DND-41 (cell line): Measurements from ENCODE around the gene CACNB4.
"Not testable (repeated sequence)": the region's sequence is repeated elsewhere in the genome, so short reads cannot be mapped to it uniquely, and the experiment has no call there.

Experiments
- ATAC-seq: fragments of 200-7000 bp; cut with Tn5 transposase; 3 replicates; pipeline ENCODE4 v1.9.1; 2021; ENCODE audit warnings: low read depth; ENCODE audit not compliant: insufficient read depth
- DNase-seq: peaks from one replicate; pipeline ENCODE4 v3.0.0-alpha.2; 2020
- H2AFZ ChIP-seq: 2 replicates; pipeline ENCODE4 v1.6.0; 2012; ENCODE audit warnings: low read depth, low read length
- H3K27ac ChIP-seq: 2 replicates; pipeline ENCODE4 v1.5.1; 2012; ENCODE audit warnings: low read length, inconsistent platforms
- H3K27me3 ChIP-seq: fragments of 200-600 bp; sonication (generic); 2 replicates; pipeline ENCODE4 v1.6.0; 2012; ENCODE audit warnings: low read length, mild to moderate bottlenecking, inconsistent platforms; ENCODE audit not compliant: insufficient read depth, poor library complexity
- H3K36me3 ChIP-seq: 2 replicates; pipeline ENCODE4 v1.5.1; 2012; ENCODE audit warnings: low read length, inconsistent platforms; ENCODE audit not compliant: insufficient read depth
- H3K4me1 ChIP-seq: 2 replicates; pipeline ENCODE4 v1.5.1; 2012; ENCODE audit warnings: mild to moderate bottlenecking, low read length; ENCODE audit not compliant: insufficient read depth
- H3K4me2 ChIP-seq: 2 replicates; pipeline ENCODE4 v1.6.0; 2012; ENCODE audit warnings: mild to moderate bottlenecking, moderate library complexity, low read length, inconsistent platforms; ENCODE audit not compliant: insufficient read depth
- H3K4me3 ChIP-seq, 2 experiments: fragments of 200-600 bp in 1 of 2; shearing (Covaris generic) in 1 of 2; 2 replicates each; pipeline ENCODE4 v1.5.1; 2012 to 2016; ENCODE audit warnings: inconsistent platforms in 2 of 2, low read length in 2 of 2, mild to moderate bottlenecking in 2 of 2, low read depth in 1 of 2, moderate library complexity in 1 of 2
- H3K79me2 ChIP-seq: 2 replicates; pipeline ENCODE4 v1.6.0; 2012; ENCODE audit warnings: low read length, inconsistent platforms; ENCODE audit not compliant: insufficient read depth
- H3K9ac ChIP-seq: 2 replicates; pipeline ENCODE4 v1.6.0; 2012; ENCODE audit warnings: low read depth, mild to moderate bottlenecking, inconsistent platforms, low read length, moderate library complexity
- H3K9me3 ChIP-seq: 2 replicates; pipeline ENCODE4 v1.5.1; 2012; ENCODE audit warnings: low read length, moderate library complexity, mild to moderate bottlenecking, inconsistent platforms; ENCODE audit not compliant: insufficient read depth, severe bottlenecking
- H4K20me1 ChIP-seq: 2 replicates; pipeline ENCODE4 v1.6.0; 2012; ENCODE audit warnings: low read length; ENCODE audit not compliant: insufficient read depth
- CTCF ChIP-seq: IDR thresholded peaks from 2 replicates; pipeline ENCODE4 v1.5.1; 2012; ENCODE audit warnings: borderline replicate concordance, low read length, moderate library complexity, mild to moderate bottlenecking; ENCODE audit not compliant: poor library complexity, severe bottlenecking; ENCODE audit errors: extremely low read depth
- EZH2 ChIP-seq: IDR thresholded peaks from 3 replicates; pipeline ENCODE4 v1.6.1; 2012; ENCODE audit warnings: borderline replicate concordance, low read depth, mild to moderate bottlenecking, moderate library complexity, low read length, inconsistent platforms; ENCODE audit not compliant: severe bottlenecking

CACNB4 gene

GRCh38 chr2:151919786-151920185 lies 179.1 kb downstream of the CACNB4 start:
- Histone ChIP-seq H3K4me1 (no peaks in the 10 kb centered on the region), H3K9ac (no peak overlapping the region), H3K9me3 (no peaks in the 10 kb centered on the region), H3K4me3 (no peak overlapping the region), H2AFZ (no peak overlapping the region), H3K27ac (no peak overlapping the region), H3K36me3 (no peaks in the 10 kb centered on the region), H4K20me1 (no peaks in the 10 kb centered on the region), H3K79me2 (no peaks in the 10 kb centered on the region), H3K4me2 (no peak overlapping the region), H3K27me3 (no peaks in the 10 kb centered on the region)
- ATAC-seq, result no peak
- DNase-seq, result no peak
- no peak for TF ChIP-seq CTCF
- no peak for TF ChIP-seq EZH2

- H3K9ac ChIP-seq, result no peak overlapping the region
- H3K4me1 ChIP-seq, result no peaks in the 10 kb centered on the region
- DNase-seq, result no peak
- TF ChIP-seq EZH2 (no peak), CTCF (no peak)
- no peaks in the 10 kb centered on the region for H3K27me3 ChIP-seq
- no peak overlapping the region for H3K27ac ChIP-seq
- no peak overlapping the region for H2AFZ ChIP-seq
- no peaks in the 10 kb centered on the region for H4K20me1 ChIP-seq
- H3K36me3 ChIP-seq, result no peaks in the 10 kb centered on the region
- no peak overlapping the region for H3K4me2 ChIP-seq
- H3K4me3 ChIP-seq, result no peak overlapping the region
- no peaks in the 10 kb centered on the region for H3K79me2 ChIP-seq
- H3K9me3 ChIP-seq, result no peaks in the 10 kb centered on the region
- ATAC-seq, result no peak
Observed at GRCh38 chr2:151918308-151918707, 180.5 kb downstream of the CACNB4 start.

GRCh38 chr2:151916632-151917031 lies 182.2 kb downstream of the CACNB4 start:
- Histone ChIP-seq H3K79me2 (no peaks in the 10 kb centered on the region), H2AFZ (no peak overlapping the region), H3K9ac (no peak overlapping the region), H4K20me1 (no peaks in the 10 kb centered on the region), H3K36me3 (no peaks in the 10 kb centered on the region), H3K27me3 (no peaks in the 10 kb centered on the region), H3K4me3 (no peak overlapping the region), H3K4me2 (no peak overlapping the region), H3K4me1 (no peaks in the 10 kb centered on the region), H3K9me3 (no peaks in the 10 kb centered on the region), H3K27ac (no peak overlapping the region)
- TF ChIP-seq CTCF (no peak), EZH2 (no peak)
- ATAC-seq (no peak), DNase-seq (no peak)

- not testable (repeated sequence) for H3K9me3 ChIP-seq, H3K4me2 ChIP-seq
Observed at GRCh38 chr2:151915629-151916025, 183.2 kb downstream of the CACNB4 start.

More at GRCh38 chr2:151915629-151916025, 183.2 kb downstream of the CACNB4 start:
- H3K79me2 ChIP-seq, H3K4me3 ChIP-seq, H3K27me3 ChIP-seq, H3K27ac ChIP-seq, H3K36me3 ChIP-seq, H2AFZ ChIP-seq, H3K4me1 ChIP-seq, H4K20me1 ChIP-seq, DNase-seq, H3K9ac ChIP-seq, ATAC-seq: not testable (repeated sequence)
